HepG2 (cell line): Measurements from ENCODE around the gene COA3. TPM values are rescaled to one million over a fixed set of nuclear protein-coding genes. Genes with fewer than 3 reads are reported as not detected.

ENCODE experiments used
- ARHGAP35 ChIP-seq: sonication (generic); formaldehyde crosslinking; IDR thresholded peaks from 2 replicates; pipeline ENCODE4 v1.9.0; 2022; ENCODE audit warnings: mild to moderate bottlenecking, inconsistent platforms, moderate library complexity, missing genetic modification reagents, borderline replicate concordance
- ETV6 ChIP-seq: sonication (generic); formaldehyde crosslinking; conservative IDR thresholded peaks from 2 replicates; pipeline ENCODE4 v1.4.0; 2020; ENCODE audit warnings: missing genetic modification reagents
- GFI1 ChIP-seq: sonication (generic); formaldehyde crosslinking; IDR thresholded peaks from 2 replicates; pipeline ENCODE4 v1.5.0; 2020; ENCODE audit warnings: missing genetic modification reagents, mild to moderate bottlenecking, borderline replicate concordance
- HOXD1 ChIP-seq: sonication (generic); formaldehyde crosslinking; IDR thresholded peaks from 2 replicates; pipeline ENCODE4 v1.5.0; 2020; ENCODE audit warnings: missing genetic modification reagents
- NCOA2 ChIP-seq: sonication (generic); formaldehyde crosslinking; IDR thresholded peaks from 2 replicates; pipeline ENCODE4 v1.8.0; 2022; ENCODE audit warnings: inconsistent platforms
- NFKBIZ ChIP-seq: IDR thresholded peaks from 2 replicates; pipeline ENCODE4 v1.6.1; 2018; ENCODE audit warnings: missing genetic modification reagents, missing compliant biosample characterization
- ONECUT2 ChIP-seq: sonication (generic); formaldehyde crosslinking; IDR thresholded peaks from 2 replicates; pipeline ENCODE4 v1.4.0; 2020; ENCODE audit warnings: missing genetic modification reagents
- POGZ ChIP-seq: sonication (generic); formaldehyde crosslinking; IDR thresholded peaks from 2 replicates; pipeline ENCODE4 v1.4.0; 2020; ENCODE audit warnings: mild to moderate bottlenecking, missing genetic modification reagents
- RAD21 ChIP-seq: fragments of 450-650 bp; formaldehyde crosslinking; IDR thresholded peaks from 2 replicates; pipeline ENCODE4 v1.5.0; 2020; ENCODE audit warnings: mild to moderate bottlenecking
- RBAK ChIP-seq: sonication (generic); formaldehyde crosslinking; IDR thresholded peaks from 2 replicates; pipeline ENCODE4 v1.5.1; 2020; ENCODE audit warnings: mild to moderate bottlenecking, missing genetic modification reagents
- SIN3A ChIP-seq: IDR thresholded peaks from 2 replicates; pipeline ENCODE4 v1.6.1; 2011; ENCODE audit warnings: low read depth, mild to moderate bottlenecking, control low read depth, low read length, borderline replicate concordance
- ZBTB21 ChIP-seq: sonication (generic); formaldehyde crosslinking; IDR thresholded peaks from 2 replicates; pipeline ENCODE4 v1.4.0; 2020; ENCODE audit warnings: missing genetic modification reagents
- ZFYVE20 ChIP-seq: sonication (generic); formaldehyde crosslinking; IDR thresholded peaks from 2 replicates; pipeline ENCODE4 v1.8.0; 2023; ENCODE audit warnings: low read depth, mild to moderate bottlenecking, moderate library complexity, missing genetic modification reagents, borderline replicate concordance
- ZNF496 ChIP-seq: sonication (generic); formaldehyde crosslinking; IDR thresholded peaks from 2 replicates; pipeline ENCODE4 v1.8.1; 2023; ENCODE audit warnings: mild to moderate bottlenecking, moderate library complexity, missing genetic modification reagents; ENCODE audit not compliant: insufficient replicate concordance
- ZNF563 ChIP-seq: sonication (generic); formaldehyde crosslinking; IDR thresholded peaks from 2 replicates; pipeline ENCODE4 v1.8.0; 2022; ENCODE audit warnings: mild to moderate bottlenecking, moderate library complexity, missing genetic modification reagents
- polyA plus RNA-seq, 8 experiments: library from polyadenylated mRNA; depleted of rRNA in 3 of 8; stranded (reverse) in 7 of 8; unstranded in 1 of 8; fragments of >200 nt; fragmentation: Illumina TruSeq in 4 of 8; extraction: Trizol in 4 of 8; gene quantifications; 2 replicates each; pipeline versions ENCODE4 v1.2.1 to v1.2.3, GENCODE V29; 2011 to 2016; ENCODE audit warnings: low read depth in 4 of 8, missing spikeins in 1 of 8, mixed read lengths in 1 of 8; ENCODE audit not compliant: insufficient read depth in 1 of 8
- total RNA-seq, 5 experiments: library from RNA; depleted of rRNA; stranded (reverse); fragments of >200 nt; fragmentation: Illumina TruSeq; extraction: Trizol; gene quantifications; 2 replicates each; pipeline ENCODE4 v1.2.3, GENCODE V29; 2016; ENCODE audit warnings: low read depth in 1 of 5
- TF ChIP-seq, protein P1 (sequence below): sonication (generic); formaldehyde crosslinking; conservative IDR thresholded peaks from 2 replicates; pipeline ENCODE4 v1.4.0; 2020; ENCODE audit warnings: missing genetic modification reagents
- TF ChIP-seq, protein P2 (sequence below): sonication (generic); formaldehyde crosslinking; IDR thresholded peaks from 2 replicates; pipeline ENCODE4 v1.4.0; 2020; ENCODE audit warnings: missing genetic modification reagents, borderline replicate concordance
- TF ChIP-seq, protein P3 (sequence below): sonication (generic); formaldehyde crosslinking; IDR thresholded peaks from 2 replicates; pipeline ENCODE4 v1.4.0; 2020; ENCODE audit warnings: mild to moderate bottlenecking, missing genetic modification reagents
- TF ChIP-seq, protein P4 (sequence below): sonication (generic); formaldehyde crosslinking; IDR thresholded peaks from 2 replicates; pipeline ENCODE4 v1.5.0; 2020; ENCODE audit warnings: missing genetic modification reagents
- TF ChIP-seq, protein P5 (sequence below): sonication (generic); formaldehyde crosslinking; IDR thresholded peaks from 2 replicates; pipeline ENCODE4 v1.4.0; 2020; ENCODE audit warnings: mild to moderate bottlenecking, missing genetic modification reagents

The COA3 gene
- total and polyA plus RNA-seq, 2 of the 13 experiments (the other 11 are each of a cell fraction or from before 2014, with no cell fraction given) = 133 to 202 TPM

DNA sequence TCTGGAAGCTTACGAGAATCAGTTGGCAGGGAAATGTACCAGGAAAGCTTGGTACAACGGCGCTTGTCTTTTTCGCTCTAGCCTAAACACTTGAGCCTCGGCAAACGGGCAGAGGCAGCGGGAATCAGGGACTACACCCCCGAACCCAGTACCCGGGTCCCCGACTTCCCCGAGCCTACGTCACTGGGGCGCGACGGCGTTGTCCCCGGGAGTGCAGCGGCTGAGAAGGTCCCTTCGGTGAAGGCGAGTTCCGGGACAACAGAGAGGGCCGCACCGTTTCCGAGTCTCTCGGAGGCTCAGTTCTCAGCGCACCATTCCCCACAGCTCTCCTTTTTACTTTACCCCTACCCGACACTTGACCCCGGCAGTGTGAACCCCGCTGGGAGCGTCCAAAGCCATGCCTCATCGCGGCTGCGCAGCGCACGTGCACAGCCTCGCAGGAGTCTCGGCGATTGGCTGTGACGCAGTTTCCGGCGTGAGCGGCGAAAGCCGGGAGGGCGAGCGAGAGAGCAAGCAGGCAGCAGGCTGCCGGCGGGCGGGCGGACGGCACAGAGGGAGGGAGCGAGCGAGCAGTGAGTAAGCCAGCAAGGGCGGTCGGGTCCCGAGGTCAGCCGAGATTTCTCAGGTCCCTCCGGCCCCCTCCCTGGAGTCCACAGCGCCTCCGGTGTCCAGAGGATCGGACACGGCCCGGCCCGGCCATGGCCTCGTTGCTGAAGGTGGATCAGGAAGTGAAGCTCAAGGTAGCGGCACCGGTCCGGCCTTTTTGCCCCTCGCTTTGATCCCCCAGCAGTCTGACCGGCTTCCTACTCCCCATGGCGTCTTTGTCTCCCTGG, 34.6 kb upstream of the COA3 start, which contains the start of gene PSME3 (continued):
- TF ChIP-seq ZFYVE20 (CRISPR knock-in tag) = peak; percentile 71; the same call in 1 of the 2 replicates
- no peak for TF ChIP-seq ZNF496 (CRISPR knock-in tag)
- TF ChIP-seq NFKBIZ = peak; percentile 73
- TF ChIP-seq ZBTB21 (CRISPR knock-in tag) = peak; percentile 69
- peak; percentile 66 for TF ChIP-seq SIN3A
- peak; percentile 57; the same call in 1 of the 2 replicates for TF ChIP-seq RBAK (CRISPR knock-in tag)
- TF ChIP-seq, protein P1, sequence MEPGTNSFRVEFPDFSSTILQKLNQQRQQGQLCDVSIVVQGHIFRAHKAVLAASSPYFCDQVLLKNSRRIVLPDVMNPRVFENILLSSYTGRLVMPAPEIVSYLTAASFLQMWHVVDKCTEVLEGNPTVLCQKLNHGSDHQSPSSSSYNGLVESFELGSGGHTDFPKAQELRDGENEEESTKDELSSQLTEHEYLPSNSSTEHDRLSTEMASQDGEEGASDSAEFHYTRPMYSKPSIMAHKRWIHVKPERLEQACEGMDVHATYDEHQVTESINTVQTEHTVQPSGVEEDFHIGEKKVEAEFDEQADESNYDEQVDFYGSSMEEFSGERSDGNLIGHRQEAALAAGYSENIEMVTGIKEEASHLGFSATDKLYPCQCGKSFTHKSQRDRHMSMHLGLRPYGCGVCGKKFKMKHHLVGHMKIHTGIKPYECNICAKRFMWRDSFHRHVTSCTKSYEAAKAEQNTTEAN (CRISPR knock-in tag) = peak; percentile 91
- TF ChIP-seq, protein P2, sequence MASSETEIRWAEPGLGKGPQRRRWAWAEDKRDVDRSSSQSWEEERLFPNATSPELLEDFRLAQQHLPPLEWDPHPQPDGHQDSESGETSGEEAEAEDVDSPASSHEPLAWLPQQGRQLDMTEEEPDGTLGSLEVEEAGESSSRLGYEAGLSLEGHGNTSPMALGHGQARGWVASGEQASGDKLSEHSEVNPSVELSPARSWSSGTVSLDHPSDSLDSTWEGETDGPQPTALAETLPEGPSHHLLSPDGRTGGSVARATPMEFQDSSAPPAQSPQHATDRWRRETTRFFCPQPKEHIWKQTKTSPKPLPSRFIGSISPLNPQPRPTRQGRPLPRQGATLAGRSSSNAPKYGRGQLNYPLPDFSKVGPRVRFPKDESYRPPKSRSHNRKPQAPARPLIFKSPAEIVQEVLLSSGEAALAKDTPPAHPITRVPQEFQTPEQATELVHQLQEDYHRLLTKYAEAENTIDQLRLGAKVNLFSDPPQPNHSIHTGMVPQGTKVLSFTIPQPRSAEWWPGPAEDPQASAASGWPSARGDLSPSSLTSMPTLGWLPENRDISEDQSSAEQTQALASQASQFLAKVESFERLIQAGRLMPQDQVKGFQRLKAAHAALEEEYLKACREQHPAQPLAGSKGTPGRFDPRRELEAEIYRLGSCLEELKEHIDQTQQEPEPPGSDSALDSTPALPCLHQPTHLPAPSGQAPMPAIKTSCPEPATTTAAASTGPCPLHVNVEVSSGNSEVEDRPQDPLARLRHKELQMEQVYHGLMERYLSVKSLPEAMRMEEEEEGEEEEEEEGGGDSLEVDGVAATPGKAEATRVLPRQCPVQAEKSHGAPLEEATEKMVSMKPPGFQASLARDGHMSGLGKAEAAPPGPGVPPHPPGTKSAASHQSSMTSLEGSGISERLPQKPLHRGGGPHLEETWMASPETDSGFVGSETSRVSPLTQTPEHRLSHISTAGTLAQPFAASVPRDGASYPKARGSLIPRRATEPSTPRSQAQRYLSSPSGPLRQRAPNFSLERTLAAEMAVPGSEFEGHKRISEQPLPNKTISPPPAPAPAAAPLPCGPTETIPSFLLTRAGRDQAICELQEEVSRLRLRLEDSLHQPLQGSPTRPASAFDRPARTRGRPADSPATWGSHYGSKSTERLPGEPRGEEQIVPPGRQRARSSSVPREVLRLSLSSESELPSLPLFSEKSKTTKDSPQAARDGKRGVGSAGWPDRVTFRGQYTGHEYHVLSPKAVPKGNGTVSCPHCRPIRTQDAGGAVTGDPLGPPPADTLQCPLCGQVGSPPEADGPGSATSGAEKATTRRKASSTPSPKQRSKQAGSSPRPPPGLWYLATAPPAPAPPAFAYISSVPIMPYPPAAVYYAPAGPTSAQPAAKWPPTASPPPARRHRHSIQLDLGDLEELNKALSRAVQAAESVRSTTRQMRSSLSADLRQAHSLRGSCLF = no peak
- TF ChIP-seq NCOA2 (CRISPR knock-in tag) = no peak; the same call in 1 of the 2 replicates
- peak; percentile 92 for TF ChIP-seq POGZ (CRISPR knock-in tag)
- peak; percentile 95 for TF ChIP-seq ZNF563 (CRISPR knock-in tag)
- TF ChIP-seq RAD21 (CRISPR knock-in tag) = peak; percentile 30; the same call in 1 of the 2 replicates
- TF ChIP-seq, protein P3, sequence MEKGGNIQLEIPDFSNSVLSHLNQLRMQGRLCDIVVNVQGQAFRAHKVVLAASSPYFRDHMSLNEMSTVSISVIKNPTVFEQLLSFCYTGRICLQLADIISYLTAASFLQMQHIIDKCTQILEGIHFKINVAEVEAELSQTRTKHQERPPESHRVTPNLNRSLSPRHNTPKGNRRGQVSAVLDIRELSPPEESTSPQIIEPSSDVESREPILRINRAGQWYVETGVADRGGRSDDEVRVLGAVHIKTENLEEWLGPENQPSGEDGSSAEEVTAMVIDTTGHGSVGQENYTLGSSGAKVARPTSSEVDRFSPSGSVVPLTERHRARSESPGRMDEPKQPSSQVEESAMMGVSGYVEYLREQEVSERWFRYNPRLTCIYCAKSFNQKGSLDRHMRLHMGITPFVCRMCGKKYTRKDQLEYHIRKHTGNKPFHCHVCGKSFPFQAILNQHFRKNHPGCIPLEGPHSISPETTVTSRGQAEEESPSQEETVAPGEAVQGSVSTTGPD = no peak
- no peak for TF ChIP-seq ONECUT2
- TF ChIP-seq, protein P4, sequence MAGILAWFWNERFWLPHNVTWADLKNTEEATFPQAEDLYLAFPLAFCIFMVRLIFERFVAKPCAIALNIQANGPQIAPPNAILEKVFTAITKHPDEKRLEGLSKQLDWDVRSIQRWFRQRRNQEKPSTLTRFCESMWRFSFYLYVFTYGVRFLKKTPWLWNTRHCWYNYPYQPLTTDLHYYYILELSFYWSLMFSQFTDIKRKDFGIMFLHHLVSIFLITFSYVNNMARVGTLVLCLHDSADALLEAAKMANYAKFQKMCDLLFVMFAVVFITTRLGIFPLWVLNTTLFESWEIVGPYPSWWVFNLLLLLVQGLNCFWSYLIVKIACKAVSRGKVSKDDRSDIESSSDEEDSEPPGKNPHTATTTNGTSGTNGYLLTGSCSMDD = no peak
- peak; percentile 56 for TF ChIP-seq HOXD1
- peak; percentile 84 for TF ChIP-seq ETV6 (CRISPR knock-in tag)
- no peak; the same call in 1 of the 2 replicates for TF ChIP-seq ARHGAP35
- TF ChIP-seq, protein P5, sequence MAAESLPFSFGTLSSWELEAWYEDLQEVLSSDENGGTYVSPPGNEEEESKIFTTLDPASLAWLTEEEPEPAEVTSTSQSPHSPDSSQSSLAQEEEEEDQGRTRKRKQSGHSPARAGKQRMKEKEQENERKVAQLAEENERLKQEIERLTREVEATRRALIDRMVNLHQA (CRISPR knock-in tag) = no peak
- TF ChIP-seq GFI1 (CRISPR knock-in tag) = peak; percentile 90
